OCI-LY7 (cell line): ENCODE measurements around the gene FGD3. TPM values are rescaled to one million over a fixed set of nuclear protein-coding genes. Genes with fewer than 3 reads are reported as not detected.

ENCODE experiments used
- BruUV-seq: library from RNA; stranded (reverse); fragments of 400-500 nt; replicated peaks from 2 replicates; lab custom pipeline; 2021; lab: Mats Ljungman, UMichigan
- CTCF ChIA-PET: fragments of 300-600 bp; sonication (Branson Sonifier 250); formaldehyde crosslinking; loops from one replicate; lab custom pipeline; 2022; ENCODE audit warnings: antibody characterized with exemption; ENCODE audit not compliant: unreplicated experiment; lab: Charles Lee
- POLR2A ChIA-PET: fragments of 300-600 bp; sonication (Branson Sonifier 250); formaldehyde crosslinking; loops from one replicate; lab custom pipeline; 2022; ENCODE audit warnings: antibody characterized with exemption; lab: Charles Lee
- DNase-seq: peaks from one replicate; pipeline ENCODE4 v3.0.0-alpha.2; 2015; ENCODE audit warnings: low spot score
- H2AFZ ChIP-seq: fragments of 200-600 bp; sonication (generic), shearing (Covaris generic); 2 replicates; pipeline ENCODE4 v1.6.1; 2014; ENCODE audit warnings: mild to moderate bottlenecking, antibody characterized with exemption, low read length, moderate library complexity
- H3K27ac ChIP-seq: fragments of 200-600 bp; sonication (generic); 2 replicates; pipeline ENCODE4 v1.5.1; 2014; ENCODE audit warnings: mixed run types, low read depth, mild to moderate bottlenecking, moderate library complexity, low read length, inconsistent platforms; ENCODE audit not compliant: poor library complexity, severe bottlenecking
- H3K36me3 ChIP-seq: fragments of 200-600 bp; sonication (generic); 2 replicates; pipeline ENCODE4 v1.6.1; 2014; ENCODE audit warnings: mild to moderate bottlenecking, antibody characterized with exemption, low read length, moderate library complexity, mixed read lengths; ENCODE audit not compliant: insufficient read depth
- H3K4me1 ChIP-seq: fragments of 200-600 bp; sonication (generic); 2 replicates; pipeline ENCODE4 v1.5.1; 2014; ENCODE audit warnings: mild to moderate bottlenecking, low read length; ENCODE audit not compliant: insufficient read depth, poor library complexity, severe bottlenecking
- H3K4me2 ChIP-seq: fragments of 200-600 bp; sonication (generic); 2 replicates; pipeline ENCODE4 v1.6.1; 2014; ENCODE audit warnings: mild to moderate bottlenecking, low read length
- H3K4me3 ChIP-seq: fragments of 200-600 bp; sonication (generic); 2 replicates; pipeline ENCODE4 v1.5.1; 2014; ENCODE audit warnings: mild to moderate bottlenecking, low read depth, low read length; ENCODE audit not compliant: poor library complexity, severe bottlenecking
- H3K79me2 ChIP-seq: fragments of 200-600 bp; sonication (generic); 2 replicates; pipeline ENCODE4 v1.6.1; 2016; ENCODE audit warnings: low read depth, mild to moderate bottlenecking, low read length, moderate library complexity, mixed read lengths; ENCODE audit not compliant: insufficient read depth
- H3K9me2 ChIP-seq: fragments of 200-600 bp; sonication (generic); 2 replicates; pipeline ENCODE4 v1.6.1; 2016; ENCODE audit warnings: mild to moderate bottlenecking, low read length, mixed read lengths; ENCODE audit not compliant: insufficient read depth
- H3K9me3 ChIP-seq: fragments of 200-600 bp; sonication (generic); 2 replicates; pipeline ENCODE4 v1.6.1; 2014; ENCODE audit warnings: mild to moderate bottlenecking, mixed run types, low read length, mixed read lengths
- H4K20me1 ChIP-seq: fragments of 200-600 bp; sonication (generic); 2 replicates; pipeline ENCODE4 v1.6.1; 2014; ENCODE audit warnings: mild to moderate bottlenecking, antibody characterized with exemption, low read length, moderate library complexity, mixed read lengths; ENCODE audit not compliant: insufficient read depth
- EZH2phosphoT487 ChIP-seq: fragments of 200-600 bp; sonication (generic); IDR thresholded peaks from 2 replicates; pipeline ENCODE4 v1.6.1; 2018; ENCODE audit warnings: low read depth, borderline replicate concordance, mild to moderate bottlenecking, mixed run types, antibody characterized with exemption, low read length, moderate library complexity, mixed read lengths
- intact Hi-C: fragments of 100-400 bp; cut with micrococcal nuclease; formaldehyde crosslinking; loops from one replicate; pipeline ENCODE4 v1.10.0; 2022; ENCODE audit not compliant: unreplicated experiment
- total RNA-seq, 2 experiments: library from RNA; depleted of rRNA in 1 of 2; stranded (reverse); fragments of >200 nt in 1 of 2; shearing (Covaris generic) in 1 of 2; gene quantifications; 2 replicates each; pipeline ENCODE4 v1.2.3, GENCODE V29; 2014 to 2022
- TF ChIP-seq, protein P1 (sequence below): fragments of 200-600 bp; sonication (generic); conservative IDR thresholded peaks from 2 replicates; pipeline ENCODE4 v1.5.1; 2014; ENCODE audit warnings: mild to moderate bottlenecking, antibody characterized with exemption, low read length, moderate library complexity, mixed read lengths

The FGD3 gene
- total RNA-seq, 2 experiments from 2014 or later: 22.1 to 22.9 TPM

DNA sequence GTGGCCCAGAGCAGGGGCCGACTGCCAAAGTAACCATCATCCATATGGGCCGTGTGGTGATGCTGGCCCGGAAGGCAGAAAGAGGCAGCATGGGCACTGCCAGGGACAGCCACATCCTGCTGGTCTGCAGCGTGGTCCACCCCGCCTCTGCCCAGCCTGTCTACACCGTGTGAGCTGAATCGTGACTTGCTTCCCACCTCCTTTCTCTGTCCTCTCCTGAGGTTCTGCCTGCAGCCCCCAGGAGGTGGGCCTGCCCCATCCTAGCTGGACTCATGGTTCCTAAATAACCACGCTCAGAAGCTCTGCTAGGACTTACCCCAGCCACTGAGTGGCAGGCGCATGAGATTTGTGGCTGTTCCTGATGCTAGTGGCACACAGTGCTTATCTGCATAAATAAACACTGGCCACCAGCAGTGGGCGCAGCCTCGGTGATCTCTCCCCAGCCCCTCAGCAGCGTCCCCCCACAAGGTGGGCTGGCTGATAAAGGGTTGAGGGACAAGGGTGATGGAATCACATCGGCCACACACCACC is 88.6 kb downstream of the FGD3 start:
- TF ChIP-seq, protein P1, sequence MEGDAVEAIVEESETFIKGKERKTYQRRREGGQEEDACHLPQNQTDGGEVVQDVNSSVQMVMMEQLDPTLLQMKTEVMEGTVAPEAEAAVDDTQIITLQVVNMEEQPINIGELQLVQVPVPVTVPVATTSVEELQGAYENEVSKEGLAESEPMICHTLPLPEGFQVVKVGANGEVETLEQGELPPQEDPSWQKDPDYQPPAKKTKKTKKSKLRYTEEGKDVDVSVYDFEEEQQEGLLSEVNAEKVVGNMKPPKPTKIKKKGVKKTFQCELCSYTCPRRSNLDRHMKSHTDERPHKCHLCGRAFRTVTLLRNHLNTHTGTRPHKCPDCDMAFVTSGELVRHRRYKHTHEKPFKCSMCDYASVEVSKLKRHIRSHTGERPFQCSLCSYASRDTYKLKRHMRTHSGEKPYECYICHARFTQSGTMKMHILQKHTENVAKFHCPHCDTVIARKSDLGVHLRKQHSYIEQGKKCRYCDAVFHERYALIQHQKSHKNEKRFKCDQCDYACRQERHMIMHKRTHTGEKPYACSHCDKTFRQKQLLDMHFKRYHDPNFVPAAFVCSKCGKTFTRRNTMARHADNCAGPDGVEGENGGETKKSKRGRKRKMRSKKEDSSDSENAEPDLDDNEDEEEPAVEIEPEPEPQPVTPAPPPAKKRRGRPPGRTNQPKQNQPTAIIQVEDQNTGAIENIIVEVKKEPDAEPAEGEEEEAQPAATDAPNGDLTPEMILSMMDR: no peak; the same call in 1 of the 2 replicates
- no peak for TF ChIP-seq EZH2phosphoT487
- CTCF ChIA-PET: no interaction called here
- no peaks in the 10 kb centered on the region for H3K36me3 ChIP-seq
- H2AFZ ChIP-seq: no peak overlapping the region
- H3K9me3 ChIP-seq: no peaks in the 10 kb centered on the region
- intact Hi-C loops: no loop called here
- BruUV-seq: no TSS peak
- no peaks in the 10 kb centered on the region for H3K79me2 ChIP-seq
- POLR2A ChIA-PET: no interaction called here
- H3K9me2 ChIP-seq: no peaks in the 10 kb centered on the region
- H4K20me1 ChIP-seq: no peaks in the 10 kb centered on the region
- no peaks in the 10 kb centered on the region for H3K4me1 ChIP-seq
- H3K4me3 ChIP-seq: no peak overlapping the region
- no peak overlapping the region for H3K4me2 ChIP-seq
- no peak overlapping the region for H3K27ac ChIP-seq
- no peak for DNase-seq

DNA sequence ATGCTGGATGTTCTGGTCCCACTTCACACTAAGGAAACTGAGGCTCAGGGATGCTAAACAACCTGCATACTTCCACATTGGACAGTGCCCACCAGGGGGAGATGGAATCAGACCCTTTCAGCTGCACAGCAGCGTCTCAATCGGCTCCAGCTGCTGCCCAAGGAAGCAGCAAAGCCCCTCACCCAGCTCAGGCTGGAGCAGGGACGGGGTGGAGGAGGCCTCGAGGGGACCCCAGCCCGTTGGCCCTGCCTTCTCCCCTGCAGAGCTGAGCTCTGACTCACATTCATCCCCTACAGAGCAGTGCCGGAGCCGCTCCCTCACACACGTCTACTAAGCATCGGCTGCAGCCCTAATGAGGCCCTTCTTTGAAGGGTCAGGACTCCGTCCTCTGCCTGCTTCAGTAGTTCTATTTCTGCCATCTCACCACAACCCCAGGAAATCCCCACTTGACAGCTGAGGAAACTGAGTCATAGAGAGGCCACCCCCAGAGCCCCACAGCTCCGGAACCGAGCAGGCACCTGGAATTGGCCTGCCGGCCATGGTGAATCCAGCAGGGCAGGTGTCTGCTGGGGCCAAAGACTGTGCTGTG is 89.7 kb downstream of the FGD3 start:
- no peaks in the 10 kb centered on the region for H4K20me1 ChIP-seq
- H3K4me2 ChIP-seq: no peak overlapping the region
- H3K27ac ChIP-seq: no peak overlapping the region
- no peaks in the 10 kb centered on the region for H3K36me3 ChIP-seq
- no peaks in the 10 kb centered on the region for H3K9me3 ChIP-seq
- ChIA-PET CTCF (no interaction called here), POLR2A (interaction anchor here (1.1 kb wide), 1 partner anchor 56 kb away, joined by 3 read pairs; no protein-coding TSS in a partner anchor)
- no peak overlapping the region for H2AFZ ChIP-seq
- no TSS peak for BruUV-seq
- TF ChIP-seq, protein P1: peak; percentile 39; the same call in 1 of the 2 replicates
- TF ChIP-seq EZH2phosphoT487: no peak
- H3K79me2 ChIP-seq: no peaks in the 10 kb centered on the region
- peaks cover 4% of the 10 kb centered on the region for H3K4me1 ChIP-seq
- DNase-seq: no peak
- no peak overlapping the region for H3K4me3 ChIP-seq
- intact Hi-C loops: no loop called here
- no peaks in the 10 kb centered on the region for H3K9me2 ChIP-seq

DNA sequence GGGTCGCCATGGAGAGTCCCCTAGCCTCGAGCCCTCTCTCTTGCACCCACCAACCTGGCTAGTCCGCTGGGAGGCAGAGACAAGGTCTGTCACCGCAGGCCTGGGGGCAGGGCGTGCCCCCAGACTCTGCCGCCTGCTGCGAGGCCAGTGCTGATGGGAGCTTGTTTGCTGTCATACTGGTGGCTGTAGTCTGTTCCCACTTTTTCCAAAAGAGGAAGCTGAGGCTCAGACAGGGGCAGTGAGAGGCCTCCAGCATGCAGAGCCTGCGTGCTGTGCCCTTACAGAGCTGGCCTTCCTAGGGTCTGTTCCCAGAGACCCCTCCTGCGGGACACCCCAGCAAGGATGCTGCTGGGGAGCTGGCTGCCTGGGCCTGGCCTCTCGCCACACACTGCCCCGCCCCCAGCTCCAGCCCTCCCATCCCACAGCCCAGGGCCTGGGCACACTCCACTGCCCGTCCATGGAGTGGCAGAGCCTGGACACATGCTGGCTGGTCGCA is 90.2 kb downstream of the FGD3 start:
- POLR2A ChIA-PET: interaction anchor here (1.1 kb wide), 1 partner anchor 56 kb away, joined by 3 read pairs; no protein-coding TSS in a partner anchor
- no peak for DNase-seq
- no peak overlapping the region for H3K27ac ChIP-seq
- no peaks in the 10 kb centered on the region for H3K9me2 ChIP-seq
- no peaks in the 10 kb centered on the region for H3K9me3 ChIP-seq
- TF ChIP-seq EZH2phosphoT487: no peak
- peaks cover 4% of the 10 kb centered on the region for H3K4me1 ChIP-seq
- no peak overlapping the region for H3K4me2 ChIP-seq
- H3K79me2 ChIP-seq: no peaks in the 10 kb centered on the region
- no peaks in the 10 kb centered on the region for H4K20me1 ChIP-seq
- no TSS peak for BruUV-seq
- intact Hi-C loops: no loop called here
- H2AFZ ChIP-seq: no peak overlapping the region
- no peak overlapping the region for H3K4me3 ChIP-seq
- CTCF ChIA-PET: no interaction called here
- no peaks in the 10 kb centered on the region for H3K36me3 ChIP-seq
